Mucosa of stomach (tissue), 1 donor: ENCODE measurements around the gene PROSER2.
A peak's percentile ranks its signal among the peaks of the same experiment; 100 is the strongest.

Source experiments
- H3K27me3 ChIP-seq: one replicate; pipeline ENCODE4 v1.7.0; 2013; ENCODE audit warnings: mild to moderate bottlenecking, low read length; ENCODE audit not compliant: control insufficient read depth, insufficient read depth
- H3K36me3 ChIP-seq: one replicate; pipeline ENCODE4 v1.7.0; 2013; ENCODE audit warnings: low read length; ENCODE audit not compliant: control insufficient read depth, insufficient read depth
- H3K4me1 ChIP-seq: one replicate; pipeline ENCODE4 v1.7.0; 2013; ENCODE audit warnings: mild to moderate bottlenecking, low read length; ENCODE audit not compliant: control insufficient read depth, insufficient read depth
- H3K4me3 ChIP-seq: one replicate; pipeline ENCODE4 v1.7.0; 2013; ENCODE audit warnings: low read length
- H3K9ac ChIP-seq: one replicate; pipeline ENCODE4 v1.7.0; 2013; ENCODE audit warnings: mild to moderate bottlenecking, low read length, moderate library complexity
- H3K9me3 ChIP-seq: one replicate; pipeline ENCODE4 v1.7.0; 2013; ENCODE audit warnings: mild to moderate bottlenecking, low read length, moderate library complexity; ENCODE audit not compliant: control insufficient read depth
- donor health status: Pancreatic carcinoma.

PROSER2 gene

GRCh38 chr10:11876324-11876723 lies 53.2 kb downstream of the PROSER2 start:
- Histone ChIP-seq H3K9ac (peak overlapping the region; percentile 29), H3K4me3 (no peak overlapping the region), H3K27me3 (no peaks in the 10 kb centered on the region), H3K4me1 (peaks cover 32% of the 10 kb centered on the region), H3K36me3 (no peaks in the 10 kb centered on the region), H3K9me3 (no peaks in the 10 kb centered on the region)

GRCh38 chr10:11876805-11877590 lies 53.8 kb downstream of the PROSER2 start:
- Histone ChIP-seq H3K9me3 (no peaks in the 10 kb centered on the region), H3K9ac (no peak overlapping the region), H3K36me3 (no peaks in the 10 kb centered on the region), H3K4me1 (peaks cover 32% of the 10 kb centered on the region), H3K27me3 (no peaks in the 10 kb centered on the region), H3K4me3 (no peak overlapping the region)

GRCh38 chr10:11877591-11877905 lies 54.4 kb downstream of the PROSER2 start:
- H3K4me3 ChIP-seq: no peak overlapping the region
- no peaks in the 10 kb centered on the region for H3K36me3 ChIP-seq
- no peaks in the 10 kb centered on the region for H3K9me3 ChIP-seq
- no peaks in the 10 kb centered on the region for H3K27me3 ChIP-seq
- no peak overlapping the region for H3K9ac ChIP-seq
- H3K4me1 ChIP-seq: peaks cover 32% of the 10 kb centered on the region

- peaks cover 32% of the 10 kb centered on the region for H3K4me1 ChIP-seq
- no peak overlapping the region for H3K9ac ChIP-seq
- H3K9me3 ChIP-seq: no peaks in the 10 kb centered on the region
- H3K4me3 ChIP-seq: no peak overlapping the region
- no peaks in the 10 kb centered on the region for H3K36me3 ChIP-seq
- H3K27me3 ChIP-seq: no peaks in the 10 kb centered on the region
These were observed 55.6 kb downstream of the PROSER2 start for GRCh38 chr10:11878776-11879175.

GRCh38 chr10:11879387-11880094 lies 56.4 kb downstream of the PROSER2 start:
- H3K27me3 ChIP-seq: no peaks in the 10 kb centered on the region
- peaks cover 28% of the 10 kb centered on the region for H3K4me1 ChIP-seq
- H3K36me3 ChIP-seq: no peaks in the 10 kb centered on the region
- H3K9ac ChIP-seq: no peak overlapping the region
- H3K9me3 ChIP-seq: no peaks in the 10 kb centered on the region
- H3K4me3 ChIP-seq: no peak overlapping the region

GRCh38 chr10:11880151-11881029 lies 57.2 kb downstream of the PROSER2 start:
- H3K9ac ChIP-seq: no peak overlapping the region
- H3K36me3 ChIP-seq: no peaks in the 10 kb centered on the region
- H3K4me1 ChIP-seq: peaks cover 19% of the 10 kb centered on the region
- H3K27me3 ChIP-seq: no peaks in the 10 kb centered on the region
- H3K4me3 ChIP-seq: no peak overlapping the region
- H3K9me3 ChIP-seq: no peaks in the 10 kb centered on the region

- Histone ChIP-seq H3K36me3 (no peaks in the 10 kb centered on the region), H3K27me3 (no peaks in the 10 kb centered on the region), H3K4me1 (peaks cover 13% of the 10 kb centered on the region), H3K9me3 (no peaks in the 10 kb centered on the region), H3K4me3 (no peak overlapping the region), H3K9ac (no peak overlapping the region)
These were observed 57.9 kb downstream of the PROSER2 start for GRCh38 chr10:11881030-11881476.

- H3K27me3 ChIP-seq: no peaks in the 10 kb centered on the region
- no peaks in the 10 kb centered on the region for H3K9me3 ChIP-seq
- H3K9ac ChIP-seq: no peak overlapping the region
- no peak overlapping the region for H3K4me3 ChIP-seq
- H3K36me3 ChIP-seq: no peaks in the 10 kb centered on the region
- peaks cover 6% of the 10 kb centered on the region for H3K4me1 ChIP-seq
These were observed 58.6 kb downstream of the PROSER2 start for GRCh38 chr10:11881477-11882417.

- no peaks in the 10 kb centered on the region for H3K27me3 ChIP-seq
- H3K4me1 ChIP-seq: no peaks in the 10 kb centered on the region
These were observed 59.7 kb downstream of the PROSER2 start for GRCh38 chr10:11882646-11883375.

GRCh38 chr10:11884706-11885423 lies 61.7 kb downstream of the PROSER2 start:
- Histone ChIP-seq H3K9ac (no peak overlapping the region), H3K9me3 (no peaks in the 10 kb centered on the region), H3K4me1 (no peaks in the 10 kb centered on the region), H3K4me3 (no peak overlapping the region), H3K36me3 (no peaks in the 10 kb centered on the region), H3K27me3 (no peaks in the 10 kb centered on the region)

More at GRCh38 chr10:11882646-11883375, 59.7 kb downstream of the PROSER2 start:
- Histone ChIP-seq H3K4me3 (no peak overlapping the region), H3K9ac (no peak overlapping the region), H3K9me3 (no peaks in the 10 kb centered on the region), H3K36me3 (no peaks in the 10 kb centered on the region)
